GM04503 (cell line): Measurements from ENCODE around the gene RGS11.
"Not testable (repeated sequence)": the region's sequence is repeated elsewhere in the genome, so short reads cannot be mapped to it uniquely, and the experiment has no call there.

Experiments used
- DNase-seq: peaks from one replicate; pipeline ENCODE4 v3.0.0-alpha.2; 2012; ENCODE audit warnings: low read depth

Gene RGS11

DNA sequence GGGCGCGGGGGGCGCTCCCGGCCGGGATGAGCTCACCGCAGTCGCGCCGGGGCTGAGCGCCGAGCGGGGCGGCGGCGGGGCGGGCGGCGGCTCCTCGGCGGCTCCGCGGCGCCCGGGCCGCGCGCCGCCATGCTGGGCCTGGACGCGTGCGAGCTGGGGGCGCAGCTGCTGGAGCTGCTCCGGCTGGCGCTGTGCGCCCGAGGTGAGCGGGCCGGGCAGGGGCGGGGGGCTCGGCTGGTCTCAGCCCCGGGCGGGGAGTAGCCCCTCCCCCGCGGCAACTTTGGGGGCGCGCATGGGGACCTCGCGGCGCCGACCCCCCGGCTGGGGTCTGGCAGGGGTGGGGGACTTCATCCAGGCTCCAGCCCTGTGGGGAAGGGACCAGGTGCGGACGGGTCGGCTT is 4.8 kb upstream of the RGS11 start, which contains the start of gene ARHGDIG:
TSS of gene ARHGDIG (plus strand) at position 40 of the 400 bp plus-strand sequence. CDS start at position 130, 90 bp downstream.
- no peak for DNase-seq

DNA sequence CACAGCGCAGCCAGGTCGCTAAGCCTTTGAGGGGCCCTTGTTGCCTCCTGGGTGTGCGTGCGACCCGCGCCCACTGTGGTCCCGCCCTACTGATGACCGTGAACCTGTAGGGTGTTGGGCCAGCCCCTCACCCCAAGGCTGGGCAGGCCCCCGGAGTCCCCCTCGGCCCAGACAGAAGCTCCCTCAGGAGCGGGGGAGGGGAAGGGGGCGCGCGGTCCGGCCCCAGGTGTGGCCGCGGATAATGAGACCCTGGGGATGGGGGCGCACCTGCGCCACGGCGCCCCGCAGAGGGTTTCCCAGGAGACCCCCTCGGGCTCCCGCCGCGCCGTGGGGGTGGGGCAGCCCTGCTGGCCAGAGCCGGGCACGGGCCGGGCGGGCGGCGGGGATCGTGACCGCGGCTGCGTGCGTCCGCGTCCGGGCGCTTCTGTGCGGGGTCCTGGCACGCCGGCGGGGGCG is 4.3 kb upstream of the RGS11 start:
- DNase-seq = no peak

DNA sequence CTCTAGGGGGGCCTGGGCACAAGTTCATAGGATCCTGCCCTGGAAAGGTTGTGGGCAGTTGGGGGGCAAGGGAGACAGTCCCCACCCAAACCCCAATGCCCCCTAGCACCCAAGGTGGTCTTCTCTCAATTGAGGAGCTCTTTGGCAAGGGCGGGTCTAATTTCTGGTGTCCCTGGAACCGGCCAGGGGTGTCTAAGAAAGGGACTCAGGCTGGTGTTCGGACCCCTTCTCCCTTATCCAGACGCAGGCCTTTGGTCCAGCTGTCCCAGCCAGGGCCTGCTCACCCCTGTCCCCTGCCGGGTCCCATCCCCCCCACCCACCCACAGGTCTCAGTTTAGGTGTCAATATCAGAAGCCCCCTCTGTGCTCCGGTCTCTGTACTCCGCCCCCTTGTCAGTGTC is 3.8 kb upstream of the RGS11 start:
- DNase-seq = no peak

DNA sequence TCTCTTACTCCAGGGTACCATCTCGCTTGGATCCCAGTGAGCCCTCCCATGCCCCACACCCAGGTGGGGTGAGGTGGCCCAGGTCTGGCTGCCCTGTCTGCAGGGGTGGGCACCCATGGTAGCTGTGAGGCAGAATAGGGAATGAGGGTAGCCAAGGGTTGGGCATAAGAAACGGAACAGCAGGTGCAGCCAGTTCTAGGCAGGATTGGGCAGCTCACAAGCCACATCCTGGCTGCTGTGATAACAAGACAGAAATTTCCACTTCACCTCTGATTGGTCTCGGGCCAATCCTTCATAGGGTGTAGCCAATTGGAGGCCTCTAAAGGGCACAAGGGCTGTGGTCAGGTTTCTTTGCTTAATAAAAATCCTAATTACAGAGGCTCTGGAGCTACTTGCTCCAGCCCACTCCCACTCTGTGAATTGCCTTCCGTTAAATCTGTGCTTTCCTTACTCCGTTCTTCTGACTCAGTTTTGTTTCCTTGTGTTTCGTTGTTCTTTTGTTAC is 3.2 kb upstream of the RGS11 start:
- DNase-seq = no peak

DNA sequence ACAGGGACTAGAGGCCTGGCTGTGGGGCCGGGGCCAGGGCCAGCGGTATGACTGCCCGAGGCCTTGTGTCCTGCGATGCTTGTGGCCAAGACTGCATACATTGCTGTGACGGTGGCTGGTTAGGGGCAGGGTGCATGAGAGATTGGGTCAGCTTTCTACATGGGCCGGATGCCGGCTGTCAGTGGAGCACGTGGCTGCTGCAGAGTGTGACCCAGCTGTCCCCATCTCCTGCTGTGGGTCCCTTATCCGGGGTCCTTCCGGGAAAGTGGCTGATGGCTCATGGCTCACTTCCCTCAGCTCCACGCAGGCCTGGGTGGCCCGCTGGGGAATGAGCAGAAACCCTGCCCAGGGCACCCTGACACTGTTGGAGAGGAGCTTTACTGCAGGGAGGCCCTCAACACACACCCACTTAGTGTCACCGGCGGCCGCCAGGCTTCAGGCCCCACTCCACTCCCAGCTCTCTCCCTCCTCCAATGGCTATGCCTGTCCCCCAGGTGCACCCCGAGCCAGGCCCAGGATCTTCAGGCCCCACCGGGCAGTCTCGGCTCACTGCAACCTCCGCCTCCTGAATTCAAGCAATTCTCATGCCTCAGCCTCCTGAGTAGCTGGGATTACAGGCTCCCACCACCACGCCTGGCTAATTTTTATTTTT is 808 bp upstream of the RGS11 start:
- no peak for DNase-seq

DNA sequence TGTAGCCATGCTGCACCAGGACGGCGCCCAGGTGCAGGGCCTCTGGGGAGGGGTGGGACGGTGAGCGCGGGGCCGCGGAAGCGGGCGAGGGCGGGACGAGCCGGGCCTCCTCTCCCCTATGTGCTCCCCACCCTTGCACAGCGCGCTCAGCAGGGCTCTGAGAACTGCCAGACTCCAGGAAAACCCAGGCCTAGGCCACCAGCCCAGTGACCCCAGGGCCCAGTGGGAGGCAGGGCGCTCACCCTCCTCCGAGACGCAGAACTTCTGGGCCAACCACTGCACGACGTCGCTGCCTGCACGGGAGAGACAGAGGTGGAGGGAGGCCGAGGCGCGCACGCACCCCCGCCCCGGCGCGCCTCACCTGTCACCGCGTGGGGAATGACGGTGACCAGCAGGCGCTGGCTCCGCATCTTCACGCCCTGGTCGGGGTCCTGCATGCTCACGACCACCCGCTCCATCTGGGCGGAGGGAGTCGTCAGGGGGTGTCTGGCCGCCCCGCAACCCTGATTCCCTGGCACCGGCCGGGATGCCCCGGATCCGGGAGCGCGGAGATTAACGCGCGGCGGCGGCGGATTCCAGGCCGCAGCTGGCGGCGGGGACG is 603 bp downstream of the RGS11 start:
- no peak for DNase-seq

DNA sequence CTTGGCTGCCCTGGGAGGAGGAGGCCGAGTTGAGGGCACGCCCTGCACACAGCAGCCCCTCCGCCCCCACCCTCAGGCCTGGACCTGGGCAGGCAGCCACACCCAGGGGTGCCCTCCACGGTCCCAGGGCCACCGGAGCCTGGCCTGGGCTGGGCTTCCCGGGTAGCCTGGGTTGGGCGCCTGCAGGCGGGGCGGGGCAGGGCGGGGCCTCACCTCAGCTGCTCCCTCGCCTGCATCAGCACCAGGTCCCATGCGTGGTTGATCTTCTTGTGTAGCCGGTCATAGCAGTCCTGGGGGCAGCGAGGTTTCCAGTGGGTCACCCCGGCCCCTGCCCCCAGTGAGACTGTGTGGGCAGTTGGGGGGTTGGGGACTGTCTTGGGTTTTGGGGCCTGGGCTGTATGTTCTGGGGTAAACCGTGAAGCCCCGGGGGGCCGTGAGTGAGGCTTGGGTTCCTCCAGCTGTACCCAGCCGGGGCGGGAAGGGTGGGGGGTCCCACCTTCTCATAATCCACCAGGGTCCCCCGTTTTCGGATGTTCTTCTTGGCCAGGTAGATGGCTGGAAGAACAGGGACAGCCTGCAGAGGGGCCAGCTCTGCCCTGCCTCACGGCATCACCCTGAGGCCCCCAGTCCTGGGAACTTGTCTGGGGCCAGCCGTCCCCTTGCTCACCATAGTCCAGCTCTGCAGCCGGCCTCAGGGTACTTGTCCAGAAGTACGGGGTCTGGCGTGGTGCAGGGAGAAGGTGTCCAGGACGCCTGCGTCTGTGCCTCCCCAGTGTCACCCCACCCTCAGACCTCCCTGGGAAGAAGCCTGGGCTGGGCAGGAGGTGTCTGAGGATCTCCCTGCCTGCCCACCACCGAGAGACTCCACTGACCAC is 2.0 kb downstream of the RGS11 start:
- no peak for DNase-seq

DNA sequence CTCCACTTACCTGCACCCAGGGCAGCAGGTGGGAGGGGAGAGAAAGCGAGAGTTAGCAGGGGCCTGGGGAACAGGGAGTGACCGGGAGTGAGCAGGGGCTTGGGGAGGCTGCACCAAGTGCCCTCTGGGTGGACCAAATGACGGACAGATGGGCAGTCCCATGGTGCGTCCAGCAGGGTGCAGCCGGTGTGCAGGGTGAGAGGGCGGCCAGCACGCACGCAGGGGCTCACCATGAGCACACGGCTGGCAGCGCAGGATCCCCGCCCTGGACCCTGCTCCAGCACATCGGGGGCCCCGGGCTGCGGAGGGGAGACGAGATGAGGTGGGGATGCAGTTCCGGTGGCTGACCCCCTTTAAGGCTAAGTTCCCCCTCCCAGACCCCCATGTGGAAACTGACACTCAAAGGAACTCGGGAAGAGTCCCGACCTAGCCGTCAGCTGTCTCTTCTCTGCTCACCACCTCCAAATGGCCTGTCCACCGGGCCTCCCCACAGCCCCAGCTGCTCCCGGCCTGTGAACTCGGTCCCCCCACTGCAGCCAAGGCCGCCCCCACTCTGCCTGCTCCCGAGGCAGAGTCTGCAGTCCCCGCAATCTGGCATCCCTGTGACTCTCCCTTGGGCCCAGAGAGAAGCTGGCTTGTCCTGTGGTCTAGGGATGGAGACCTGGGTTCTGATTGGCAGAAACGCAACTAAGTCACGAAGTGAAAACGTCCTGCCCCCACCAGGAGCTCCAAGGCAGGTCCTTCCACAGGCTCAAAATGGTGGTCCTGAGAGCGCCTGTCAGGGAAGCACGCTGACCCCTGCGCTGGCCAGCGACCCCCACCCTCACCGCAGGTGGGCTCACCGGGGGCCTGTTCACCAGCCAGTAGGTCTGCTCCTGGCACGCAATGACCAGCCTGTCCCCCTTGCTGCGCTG is 2.9 kb downstream of the RGS11 start:
- no peak for DNase-seq

DNA sequence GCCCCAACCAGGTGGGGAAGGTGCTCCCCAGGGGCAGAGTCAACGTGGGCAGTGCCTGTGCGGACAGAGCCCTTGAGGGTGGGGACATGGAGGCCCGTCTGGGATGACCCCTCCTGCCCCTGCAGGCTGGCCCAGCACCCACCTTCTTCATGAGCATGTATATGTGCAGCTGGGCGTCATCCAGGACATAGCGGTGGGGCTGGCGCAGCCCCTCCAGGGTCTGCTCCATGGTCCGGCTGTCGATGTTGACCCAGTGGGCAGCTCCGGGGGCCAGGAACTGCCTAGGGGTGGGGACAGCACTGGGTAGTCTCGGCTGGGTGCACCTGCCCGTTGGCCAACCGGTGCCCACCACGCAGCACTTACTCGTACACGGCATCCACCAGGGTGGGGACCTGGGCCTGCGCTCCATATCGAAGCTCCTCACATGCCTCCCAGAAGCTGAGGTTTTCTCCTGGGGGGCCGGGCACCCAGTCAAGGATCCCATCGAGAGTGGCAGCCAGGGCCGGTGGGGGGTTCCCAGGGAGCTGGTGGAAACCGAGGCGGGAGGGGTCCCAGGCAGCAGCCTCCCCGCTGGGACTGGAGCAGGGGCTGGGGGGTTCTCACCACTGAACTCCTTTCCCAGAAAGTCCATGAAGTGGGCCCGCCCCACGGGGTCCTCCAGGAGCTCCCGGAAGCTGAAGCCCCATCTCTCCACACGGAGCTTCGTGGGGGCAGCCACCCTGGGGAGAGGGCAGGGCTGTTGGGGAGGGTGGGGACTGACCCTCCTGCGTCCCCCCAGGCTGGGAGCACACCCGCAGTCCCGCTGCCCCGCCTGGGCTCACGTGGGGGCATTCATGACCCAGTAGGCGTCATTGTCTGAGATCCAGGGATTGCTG is 5.1 kb downstream of the RGS11 start:
- no peak for DNase-seq

DNA sequence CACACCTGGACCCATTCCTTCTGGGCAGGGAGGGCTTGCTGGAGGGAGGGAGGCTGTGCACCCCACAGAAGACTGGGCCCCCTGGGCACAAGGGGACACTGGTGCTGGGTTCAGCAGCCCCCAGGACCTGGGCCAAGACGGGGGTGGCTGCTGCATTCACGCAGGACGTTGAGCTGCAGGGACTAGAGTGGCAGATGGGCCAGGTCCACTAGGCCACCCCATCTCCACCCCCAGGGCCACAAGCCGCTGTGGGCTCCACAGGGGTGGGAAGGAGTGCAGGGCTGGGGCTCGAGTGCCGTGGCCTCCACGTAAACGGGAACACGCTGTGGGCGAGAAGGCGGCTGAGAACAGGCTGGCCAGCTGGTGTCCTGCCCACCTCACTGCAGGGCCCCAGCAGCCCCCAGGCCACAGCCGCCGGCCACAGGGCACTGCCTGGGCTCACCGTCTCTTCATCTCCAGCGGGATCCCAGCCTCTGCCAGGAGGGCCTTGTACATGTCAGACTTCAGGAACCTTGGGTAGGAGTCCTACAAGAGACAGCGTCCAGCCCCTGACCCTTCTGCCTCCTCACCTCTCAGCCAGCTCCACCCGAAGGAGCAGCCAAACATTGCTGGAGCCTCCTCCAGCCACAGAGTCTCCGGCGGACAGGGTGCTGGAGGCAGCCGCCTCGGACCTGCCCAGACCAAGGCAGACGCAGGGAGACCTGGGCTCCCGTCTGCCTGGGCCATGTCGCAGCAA is 6.5 kb downstream of the RGS11 start:
- DNase-seq = no peak

DNA sequence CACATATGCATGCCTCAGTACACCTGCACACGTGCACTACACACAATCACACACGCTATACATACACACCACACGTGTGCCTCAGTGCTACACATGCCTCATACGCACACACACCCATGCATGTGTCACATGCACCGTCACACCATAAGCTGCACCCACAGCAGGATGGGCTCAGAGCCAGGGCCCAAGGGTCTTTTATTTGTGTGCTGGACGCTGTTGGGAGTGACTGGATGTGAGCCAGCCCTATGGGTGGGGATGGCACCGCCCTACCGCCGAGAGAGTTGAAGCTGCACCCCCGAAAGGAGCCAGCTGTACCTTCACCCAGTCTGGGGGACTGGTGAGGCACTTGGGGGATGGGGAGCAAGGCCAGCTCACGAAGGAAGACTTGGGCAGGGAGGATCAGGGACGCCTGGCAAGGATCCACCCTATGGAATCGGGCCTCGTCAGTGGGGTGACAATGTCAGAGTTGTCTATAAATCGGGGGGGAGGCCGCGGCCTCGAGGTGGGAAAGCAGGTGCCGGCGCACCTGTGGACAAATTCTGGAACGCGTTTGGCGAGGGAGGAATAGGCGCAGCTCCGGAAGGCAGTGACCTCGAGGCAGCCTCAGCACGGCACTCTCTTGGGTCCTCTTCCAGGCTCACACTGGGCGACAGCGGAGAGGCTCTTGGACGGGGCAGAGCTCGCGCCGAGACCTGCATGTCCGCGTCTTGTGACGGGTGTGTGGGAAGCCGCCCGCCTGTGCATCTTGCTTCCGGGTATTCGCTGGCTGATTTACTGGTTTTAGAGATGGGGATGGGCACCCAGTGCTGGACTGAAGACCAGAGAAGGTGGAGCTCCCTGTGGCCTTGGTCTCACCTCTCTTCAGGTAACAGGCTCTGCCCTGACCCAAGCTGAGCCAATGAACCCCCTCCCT is 7.3 kb downstream of the RGS11 start:
- DNase-seq = no peak

DNA sequence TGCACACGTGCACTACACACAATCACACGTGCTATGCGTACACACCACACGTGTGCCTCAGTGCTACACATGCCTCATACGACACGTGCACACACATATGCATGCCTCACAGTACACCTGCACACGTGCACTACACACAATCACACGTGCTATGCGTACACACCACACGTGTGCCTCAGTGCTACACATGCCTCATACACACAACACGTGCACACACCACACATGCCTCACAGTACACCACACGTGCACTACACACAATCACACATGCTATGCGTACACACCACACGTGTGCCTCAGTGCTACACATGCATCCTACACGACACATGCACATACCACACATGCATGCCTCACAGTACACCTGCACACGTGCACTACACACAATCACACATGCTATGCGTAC is 8.2 kb downstream of the RGS11 start:
- DNase-seq = not testable (repeated sequence)

DNA sequence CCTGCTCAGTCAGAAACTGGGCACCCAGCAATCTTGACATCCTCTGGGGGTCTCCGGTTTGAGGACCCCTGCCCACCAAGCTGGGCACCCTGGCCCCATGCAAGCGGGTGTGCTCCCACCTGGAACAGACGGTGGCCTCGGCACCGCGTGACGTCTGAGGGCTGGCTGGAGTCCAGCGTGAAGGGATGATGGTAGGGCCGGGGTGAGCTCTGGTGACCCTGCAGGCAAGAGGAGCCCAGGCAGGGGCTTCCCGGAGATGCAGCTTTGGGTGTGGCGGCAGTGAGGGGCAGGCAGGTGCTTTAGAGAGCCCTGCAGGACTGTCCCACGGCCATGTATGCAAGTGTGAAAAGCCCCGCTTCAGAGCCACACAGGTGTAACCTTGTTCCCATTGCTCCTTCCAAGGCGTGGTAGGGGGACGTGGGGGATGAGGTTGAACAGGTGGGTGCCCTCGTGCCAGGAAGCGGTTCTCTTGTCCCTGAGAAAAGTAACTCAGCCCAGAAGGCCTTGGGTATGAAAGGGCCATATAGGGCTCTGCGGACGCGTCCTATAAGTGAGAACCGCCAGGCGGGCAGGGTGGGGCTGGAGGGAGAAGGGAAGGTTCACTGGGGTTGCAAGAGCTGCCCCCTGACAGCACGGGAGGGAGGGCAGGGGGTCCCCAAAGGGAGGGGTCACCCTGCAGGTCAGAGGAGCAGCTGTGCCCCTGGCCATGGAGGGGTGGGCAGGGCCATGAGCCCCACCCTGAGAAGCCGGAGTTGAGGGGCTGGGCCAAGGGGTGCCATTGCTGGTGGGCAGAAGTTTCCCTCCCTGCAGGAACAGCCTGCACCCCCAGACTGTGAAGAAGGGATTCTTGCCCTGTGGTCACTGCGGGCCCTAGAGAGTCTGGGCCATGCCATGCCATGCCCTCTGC is 9.2 kb downstream of the RGS11 start:
- no peak for DNase-seq

DNA sequence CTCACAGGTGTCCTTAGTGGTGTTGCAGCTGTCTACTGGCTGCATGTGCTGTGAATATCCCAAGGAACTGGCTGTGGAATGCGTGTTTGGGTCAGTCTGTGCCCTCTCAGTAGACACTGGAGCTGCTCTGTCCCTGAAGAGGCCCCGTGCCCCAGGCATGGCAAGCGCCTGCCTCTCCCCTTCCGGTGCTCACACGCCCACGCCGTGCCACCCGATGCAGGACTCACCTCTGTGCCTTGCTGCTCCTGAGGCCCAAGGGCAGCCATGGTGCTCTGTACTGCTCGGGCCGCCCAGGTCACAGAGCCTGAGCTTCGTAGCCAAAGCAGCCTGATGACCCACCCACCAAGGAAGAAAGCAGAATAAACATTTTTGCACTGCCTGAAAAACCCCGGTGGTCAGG is 10.0 kb downstream of the RGS11 start:
- no peak for DNase-seq

DNA sequence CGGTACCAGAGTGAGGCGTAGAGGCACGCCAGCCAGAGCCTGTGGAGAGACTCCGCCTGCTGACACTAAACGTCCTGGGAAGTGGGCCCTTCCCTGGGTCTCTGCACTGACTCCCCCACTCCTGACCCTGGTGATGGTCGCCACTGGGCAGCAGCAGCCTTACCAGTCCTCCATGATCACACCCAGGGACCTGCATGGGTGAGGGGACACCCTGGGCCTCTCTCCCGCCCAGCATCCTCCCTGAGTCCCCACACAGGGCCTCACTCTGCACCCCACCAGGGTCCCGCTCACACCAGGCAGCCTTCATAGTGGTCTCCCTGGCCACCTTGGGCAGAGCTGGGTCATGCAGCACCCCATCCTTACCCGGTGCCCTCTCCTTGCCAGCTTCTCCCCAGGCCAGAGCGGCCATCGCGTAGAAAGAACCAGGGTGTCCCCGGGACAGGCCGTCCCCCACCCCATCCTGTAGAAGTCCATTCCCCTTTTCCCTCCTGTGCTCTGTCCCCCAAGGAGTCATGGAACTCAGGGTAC is 10.7 kb downstream of the RGS11 start:
- no peak for DNase-seq

DNA sequence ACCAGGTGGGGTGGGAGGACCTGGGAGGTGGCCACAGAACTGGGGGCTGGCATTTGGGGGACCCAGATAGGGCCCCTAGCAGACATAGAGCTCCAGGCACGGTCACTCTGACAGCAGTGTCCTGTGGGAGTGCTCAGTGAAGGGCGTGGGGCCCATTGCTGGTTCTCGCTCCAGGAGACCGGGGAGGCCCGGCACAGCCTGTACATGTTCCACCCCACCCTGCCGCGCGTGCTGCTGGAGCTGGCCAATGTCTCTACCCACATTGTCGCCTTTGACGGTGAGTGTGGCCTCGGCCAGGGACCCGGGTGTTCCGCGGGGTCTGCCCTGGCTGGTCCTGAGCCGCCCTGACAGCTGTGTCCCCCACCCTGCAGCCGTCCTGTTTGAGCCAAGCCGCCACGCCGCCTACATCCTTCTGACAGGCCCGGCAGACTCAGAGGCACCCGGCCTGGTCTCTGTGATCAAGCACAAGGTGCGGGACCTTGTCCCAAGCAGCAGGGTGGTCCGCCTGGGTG is 11.2 kb downstream of the RGS11 start:
- no peak for DNase-seq

DNA sequence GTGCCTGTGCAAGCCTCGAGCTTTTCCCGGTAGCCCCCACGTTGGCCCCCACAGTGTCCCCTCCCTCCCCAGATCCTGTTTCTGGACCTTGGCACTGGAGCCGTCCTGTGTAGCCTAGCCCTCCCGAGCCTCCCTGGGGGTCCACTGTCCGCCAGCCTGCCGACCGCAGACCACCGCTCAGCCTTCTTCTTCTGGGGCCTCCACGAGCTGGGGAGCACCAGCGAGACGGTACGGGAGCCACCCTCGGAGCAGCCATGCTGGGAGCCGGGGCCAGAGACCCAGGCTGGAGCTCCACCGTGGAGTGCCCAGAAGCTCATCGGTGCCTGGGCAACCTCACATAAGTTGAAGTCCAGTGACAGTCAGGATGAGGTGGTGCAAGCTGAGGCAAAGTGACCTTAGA is 11.8 kb downstream of the RGS11 start:
- no peak for DNase-seq
